Naive thymus-derived CD4-positive, alpha-beta T cell (primary cell): ENCODE results near the gene MRC2. TPM values are rescaled to one million over a fixed set of nuclear protein-coding genes. Genes with fewer than 3 reads are reported as not detected.

Experiments used
- ATAC-seq: fragments of 150-1000 bp; cut with Tn5 transposase; 2 replicates; pipeline ENCODE4 v1.10.0; 2021; ENCODE audit warnings: mild to moderate bottlenecking, moderate library complexity
- CTCF ChIA-PET: fragments of 350-600 bp; sonication (Branson Sonifier 250); formaldehyde crosslinking; loops from one replicate; lab custom pipeline; 2021; ENCODE audit warnings: antibody characterized with exemption; lab: Charles Lee
- POLR2A ChIA-PET: fragments of 350-600 bp; sonication (Branson Sonifier 250); formaldehyde crosslinking; loops from one replicate; lab custom pipeline; 2021; ENCODE audit warnings: antibody characterized with exemption, inconsistent platforms; lab: Charles Lee
- DNase-seq, 9 donors: peaks; one replicate each; pipeline versions ENCODE4 v3.0.0 to v3.0.0-alpha.2; 2020 to 2022; ENCODE audit warnings: mixed read lengths in 1 of 9
- H3K27ac ChIP-seq: one replicate; pipeline ENCODE4 v1.7.0; 2013; ENCODE audit warnings: mild to moderate bottlenecking, low read depth, low read length, moderate library complexity
- H3K27me3 ChIP-seq, 2 donors: one replicate each; pipeline ENCODE4 v1.7.0; 2013; ENCODE audit warnings: low read length in 2 of 2, mild to moderate bottlenecking in 2 of 2, moderate library complexity in 2 of 2; ENCODE audit not compliant: control insufficient read depth in 2 of 2, insufficient read depth in 2 of 2
- H3K36me3 ChIP-seq, 3 experiments: 1 replicate in 2 of 3; 2 replicates in 1 of 3; pipeline ENCODE4 v1.7.0; 2013; ENCODE audit warnings: low read length in 3 of 3, mild to moderate bottlenecking in 3 of 3, moderate library complexity in 1 of 3; ENCODE audit not compliant: insufficient read depth in 3 of 3, control insufficient read depth in 2 of 3
- H3K4me1 ChIP-seq, 2 donors: one replicate each; pipeline ENCODE4 v1.7.0; 2013; ENCODE audit warnings: low read length in 2 of 2, mild to moderate bottlenecking in 2 of 2, moderate library complexity in 1 of 2; ENCODE audit not compliant: control insufficient read depth in 2 of 2, insufficient read depth in 2 of 2
- H3K4me3 ChIP-seq: 2 replicates; pipeline ENCODE4 v1.7.0; 2013; ENCODE audit warnings: mild to moderate bottlenecking, low read length
- H3K9me3 ChIP-seq, 3 experiments: 1 replicate in 2 of 3; 2 replicates in 1 of 3; pipeline ENCODE4 v1.7.0; 2013; ENCODE audit warnings: low read length in 3 of 3; ENCODE audit not compliant: control insufficient read depth in 2 of 3
- H3K27ac Mint-ChIP-seq, 9 donors: one replicate each; pipeline ENCODE4 v1.8.0; 2020 to 2022; ENCODE audit warnings: mixed read lengths in 9 of 9, mild to moderate bottlenecking in 8 of 9, moderate library complexity in 5 of 9, inconsistent platforms in 2 of 9
- H3K27me3 Mint-ChIP-seq, 5 donors: one replicate each; pipeline ENCODE4 v1.8.0; 2021 to 2022; ENCODE audit warnings: mixed read lengths in 5 of 5, mild to moderate bottlenecking in 1 of 5
- H3K36me3 Mint-ChIP-seq, 5 donors: one replicate each; pipeline ENCODE4 v1.8.0; 2020 to 2022; ENCODE audit warnings: mixed read lengths in 5 of 5, mild to moderate bottlenecking in 3 of 5, inconsistent platforms in 1 of 5
- H3K4me1 Mint-ChIP-seq, 7 donors: one replicate each; pipeline ENCODE4 v1.8.0; 2020 to 2022; ENCODE audit warnings: mixed read lengths in 7 of 7, mild to moderate bottlenecking in 3 of 7, inconsistent platforms in 1 of 7
- H3K4me3 Mint-ChIP-seq, 10 donors: one replicate each; pipeline ENCODE4 v1.8.0; 2020 to 2022; ENCODE audit warnings: mild to moderate bottlenecking in 10 of 10, mixed read lengths in 10 of 10, moderate library complexity in 6 of 10, inconsistent platforms in 2 of 10
- H3K9me3 Mint-ChIP-seq, 11 donors: one replicate each; pipeline ENCODE4 v1.8.0; 2020 to 2022; ENCODE audit warnings: mixed read lengths in 11 of 11, mild to moderate bottlenecking in 4 of 11, inconsistent platforms in 1 of 11, moderate library complexity in 1 of 11
- intact Hi-C, 2 donors: fragments of 100-400 bp; cut with micrococcal nuclease; formaldehyde crosslinking; loops; one replicate each; pipeline ENCODE4 v1.15.1; 2023
- polyA plus RNA-seq, 2 donors: library from polyadenylated mRNA; unstranded; fragments of 300-500 nt; fragmentation: Illumina TruSeq; gene quantifications; one replicate each; pipeline ENCODE4 v1.2.3, GENCODE V29; 2021
- total RNA-seq, 6 experiments: library from RNA in 5 of 6; stranded (reverse) in 5 of 6; gene quantifications; 1 replicate in 5 of 6; 2 replicates in 1 of 6; pipeline ENCODE4 v1.2.3 and lab custom pipeline; 2021 to 2026

MRC2 gene
- total and polyA plus RNA-seq, 7 experiments from 2014 or later: 0.11 to 3.4 (median 2.2) TPM

DNA sequence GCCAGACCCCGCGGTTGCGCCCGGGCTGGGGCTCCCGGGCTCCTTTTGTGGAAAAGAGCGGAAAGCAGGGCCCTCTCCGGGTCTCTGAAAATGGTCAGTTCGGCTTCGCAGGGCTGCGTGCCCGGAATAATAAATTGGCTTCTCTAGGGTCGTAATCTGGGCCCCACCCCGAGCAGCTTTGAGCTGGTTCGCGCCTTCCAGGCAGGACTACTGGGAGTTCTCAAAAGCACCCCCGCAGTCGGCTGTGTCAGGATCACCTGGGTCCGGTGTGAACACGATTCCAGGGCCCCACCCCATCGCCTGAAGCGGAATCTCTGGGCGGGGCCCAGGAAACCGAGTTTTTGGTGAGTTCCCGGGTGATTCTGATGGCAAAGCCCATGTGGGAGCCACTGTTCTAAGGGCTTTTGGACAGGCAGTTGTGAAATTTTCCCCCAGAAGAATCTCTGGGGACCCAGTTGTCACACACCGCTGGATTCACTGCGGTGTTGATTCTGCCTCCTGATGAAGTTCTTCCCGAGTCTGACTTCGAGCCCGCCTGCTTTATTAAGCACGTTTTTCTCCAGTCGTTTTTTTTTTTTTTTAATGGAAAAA is 77.0 kb downstream of the MRC2 start:
- H3K4me1 ChIP-seq: peaks cover 5 to 9% of the 10 kb centered on the region in 2 donors
- H3K27ac Mint-ChIP-seq: peak overlapping the region in 1 of 9 donors; percentile 31
- no peak for ATAC-seq

GRCh38 chr17:62705156-62705777 is 77.8 kb downstream of the MRC2 start:
- Histone ChIP-seq H3K27ac (no peak overlapping the region), H3K9me3 (no peaks in the 10 kb centered on the region), H3K36me3 (no peaks in the 10 kb centered on the region), H3K4me3 (no peak overlapping the region), H3K27me3 (no peaks in the 10 kb centered on the region), H3K4me1 (peaks cover 5 to 9% of the 10 kb centered on the region in 2 donors)
- CTCF ChIA-PET: no interaction called here
- Mint-ChIP-seq H3K27ac (peak overlapping the region in 1 of 9 donors; percentile 6), H3K9me3 (no peaks in the 10 kb centered on the region), H3K36me3 (no peaks in the 10 kb centered on the region), H3K4me3 (peak overlapping the region; percentile 41 to 83 (median 76)), H3K27me3 (peaks cover 0 to 37% (median 4%) of the 10 kb centered on the region in 5 donors), H3K4me1 (peaks cover 0 to 7% (median 4%) of the 10 kb centered on the region in 7 donors)
- no peak for ATAC-seq
- no peak for DNase-seq
- POLR2A ChIA-PET: no interaction called here
- intact Hi-C loops: no loop called here

More for the DNA sequence above, 77.0 kb downstream of the MRC2 start:
- intact Hi-C loops: loop anchor here (1.0 to 5.0 kb wide), 3 partner anchors 20 to 918 kb away; partner anchors contain the start of gene MAP3K3 (in 1 of the 2)
- POLR2A ChIA-PET: no interaction called here
- Mint-ChIP-seq H3K36me3 (no peaks in the 10 kb centered on the region), H3K9me3 (no peaks in the 10 kb centered on the region), H3K27me3 (peaks cover 0 to 38% (median 6%) of the 10 kb centered on the region in 5 donors), H3K4me3 (peak overlapping the region in 9 of 10 donors; percentile 67 to 83 (median 77)), H3K4me1 (peaks cover 0 to 7% (median 4%) of the 10 kb centered on the region in 7 donors)
- H3K27me3 ChIP-seq: no peaks in the 10 kb centered on the region
- H3K9me3 ChIP-seq: no peaks in the 10 kb centered on the region
- no peak for DNase-seq
- no peaks in the 10 kb centered on the region for H3K36me3 ChIP-seq
- CTCF ChIA-PET: interaction anchor here (1.0 to 2.5 kb wide), 2 partner anchors 20 to 702 kb away, joined by 4 to 6 read pairs; no protein-coding TSS in a partner anchor
- H3K4me3 ChIP-seq: peak overlapping the region; percentile 43
- H3K27ac ChIP-seq: no peak overlapping the region

- POLR2A ChIA-PET: no interaction called here
- ATAC-seq (no peak), DNase-seq (no peak)
- CTCF ChIA-PET: no interaction called here
- Mint-ChIP-seq H3K27me3 (peaks cover 0 to 38% (median 4%) of the 10 kb centered on the region in 5 donors), H3K4me3 (peak overlapping the region in 5 of 10 donors; percentile 10 to 77 (median 56)), H3K4me1 (peaks cover 0 to 7% (median 4%) of the 10 kb centered on the region in 7 donors), H3K36me3 (no peaks in the 10 kb centered on the region), H3K27ac (peak overlapping the region in 1 of 9 donors; percentile 51), H3K9me3 (no peaks in the 10 kb centered on the region)
- Histone ChIP-seq H3K4me1 (peaks cover 5 to 9% of the 10 kb centered on the region in 2 donors), H3K4me3 (no peak overlapping the region), H3K9me3 (no peaks in the 10 kb centered on the region), H3K36me3 (no peaks in the 10 kb centered on the region), H3K27ac (no peak overlapping the region), H3K27me3 (no peaks in the 10 kb centered on the region)
- intact Hi-C loops: no loop called here
Measured at GRCh38 chr17:62705778-62706597, 78.5 kb downstream of the MRC2 start.

GRCh38 chr17:62706598-62707424 is 79.3 kb downstream of the MRC2 start:
- H3K4me1 Mint-ChIP-seq: peaks cover 0 to 7% (median 4%) of the 10 kb centered on the region in 7 donors
- no peak for ATAC-seq
- POLR2A ChIA-PET: no interaction called here
- Histone ChIP-seq H3K36me3 (no peaks in the 10 kb centered on the region), H3K4me1 (peaks cover 5 to 9% of the 10 kb centered on the region in 2 donors), H3K27me3 (no peaks in the 10 kb centered on the region), H3K27ac (no peak overlapping the region), H3K9me3 (no peaks in the 10 kb centered on the region), H3K4me3 (no peak overlapping the region)
- peaks cover 0 to 38% (median 4%) of the 10 kb centered on the region in 5 donors for H3K27me3 Mint-ChIP-seq
- no peak overlapping the region for H3K27ac Mint-ChIP-seq
- DNase-seq: no peak
- CTCF ChIA-PET: no interaction called here
- peak overlapping the region in 1 of 10 donors; percentile 31 for H3K4me3 Mint-ChIP-seq
- no peaks in the 10 kb centered on the region for H3K9me3 Mint-ChIP-seq
- intact Hi-C loops: no loop called here
- no peaks in the 10 kb centered on the region for H3K36me3 Mint-ChIP-seq

- no peaks in the 10 kb centered on the region for H3K9me3 ChIP-seq
- no peak overlapping the region for H3K27ac ChIP-seq
- H3K36me3 ChIP-seq: no peaks in the 10 kb centered on the region
- POLR2A ChIA-PET: no interaction called here
- Mint-ChIP-seq H3K27me3 (peaks cover 0 to 35% (median 4%) of the 10 kb centered on the region in 5 donors), H3K4me3 (no peak overlapping the region), H3K27ac (no peak overlapping the region), H3K36me3 (no peaks in the 10 kb centered on the region), H3K9me3 (no peaks in the 10 kb centered on the region), H3K4me1 (peaks cover 0 to 7% (median 4%) of the 10 kb centered on the region in 7 donors)
- CTCF ChIA-PET: no interaction called here
- peaks cover 5 to 9% of the 10 kb centered on the region in 2 donors for H3K4me1 ChIP-seq
- intact Hi-C loops: no loop called here
- no peak for DNase-seq
- H3K4me3 ChIP-seq: no peak overlapping the region
- ATAC-seq: no peak
- H3K27me3 ChIP-seq: no peaks in the 10 kb centered on the region
Measured at GRCh38 chr17:62707425-62707739, 79.9 kb downstream of the MRC2 start.

- POLR2A ChIA-PET: interaction anchor here (0.6 kb wide), 1 partner anchor 12 kb away, joined by 3 read pairs; no protein-coding TSS in a partner anchor
- ATAC-seq: no peak
Measured at GRCh38 chr17:62708587-62708986, 81.1 kb downstream of the MRC2 start.

More at GRCh38 chr17:62708587-62708986, 81.1 kb downstream of the MRC2 start:
- Mint-ChIP-seq H3K9me3 (no peaks in the 10 kb centered on the region), H3K27me3 (peaks cover 0 to 35% (median 4%) of the 10 kb centered on the region in 5 donors), H3K36me3 (no peaks in the 10 kb centered on the region), H3K4me3 (no peak overlapping the region), H3K4me1 (peaks cover 0 to 7% (median 4%) of the 10 kb centered on the region in 7 donors), H3K27ac (no peak overlapping the region)
- Histone ChIP-seq H3K9me3 (no peaks in the 10 kb centered on the region), H3K36me3 (no peaks in the 10 kb centered on the region), H3K27me3 (no peaks in the 10 kb centered on the region), H3K4me1 (peaks cover 5 to 6% of the 10 kb centered on the region in 2 donors), H3K4me3 (no peak overlapping the region), H3K27ac (no peak overlapping the region)
- CTCF ChIA-PET: no interaction called here
- DNase-seq: no peak
- intact Hi-C loops: no loop called here
